HepG2 (cell line): ENCODE results near the gene NKD1. TPM values are rescaled to one million over a fixed set of nuclear protein-coding genes. Genes with fewer than 3 reads are reported as not detected.

Experiments used
- CCDC6 ChIP-seq: sonication (generic); formaldehyde crosslinking; IDR thresholded peaks from 2 replicates; pipeline ENCODE4 v1.8.1; 2022; ENCODE audit warnings: mild to moderate bottlenecking, missing genetic modification reagents, moderate library complexity
- CSRNP2 ChIP-seq: sonication (generic); formaldehyde crosslinking; conservative IDR thresholded peaks from 2 replicates; pipeline ENCODE4 v1.8.0; 2022; ENCODE audit warnings: low read depth, missing genetic modification reagents
- GABPB1 ChIP-seq: IDR thresholded peaks from 2 replicates; pipeline ENCODE4 v1.6.1; 2016; ENCODE audit warnings: mild to moderate bottlenecking, missing genetic modification reagents, moderate library complexity, missing compliant biosample characterization
- GRHL1 ChIP-seq: sonication (generic); formaldehyde crosslinking; conservative IDR thresholded peaks from 2 replicates; pipeline ENCODE4 v1.8.0; 2022; ENCODE audit warnings: missing genetic modification reagents
- HNRNPUL1 ChIP-seq: fragments of 200-400 bp; formaldehyde crosslinking; IDR thresholded peaks from 2 replicates; pipeline ENCODE4 v1.6.1; 2017; ENCODE audit warnings: low read depth, mild to moderate bottlenecking, low read length, moderate library complexity
- IRF1 ChIP-seq: sonication (generic); formaldehyde crosslinking; IDR thresholded peaks from 2 replicates; pipeline ENCODE4 v1.4.0; 2020; ENCODE audit warnings: low read depth, mild to moderate bottlenecking, missing genetic modification reagents
- JUNB ChIP-seq: sonication (generic); formaldehyde crosslinking; IDR thresholded peaks from 2 replicates; pipeline ENCODE4 v1.8.0; 2022; ENCODE audit warnings: missing genetic modification reagents, mild to moderate bottlenecking, borderline replicate concordance
- KAT7 ChIP-seq: IDR thresholded peaks from 2 replicates; pipeline ENCODE4 v1.6.1; 2018; ENCODE audit warnings: borderline replicate concordance, missing compliant biosample characterization
- MEIS2 ChIP-seq: sonication (generic); formaldehyde crosslinking; IDR thresholded peaks from 2 replicates; pipeline ENCODE4 v1.9.0; 2021; ENCODE audit warnings: mild to moderate bottlenecking, missing genetic modification reagents
- PHF20 ChIP-seq: sonication (generic); formaldehyde crosslinking; IDR thresholded peaks from 2 replicates; pipeline ENCODE4 v1.5.0; 2020; ENCODE audit warnings: mild to moderate bottlenecking, missing genetic modification reagents
- PLRG1 ChIP-seq: fragments of 450-650 bp; conservative IDR thresholded peaks from 2 replicates; pipeline ENCODE4 v1.6.1; 2016
- POLR2AphosphoS2 ChIP-seq: IDR thresholded peaks from 2 replicates; pipeline ENCODE4 v1.6.1; 2011; ENCODE audit warnings: low read depth, low read length, improper control_type of control experiment
- RBFOX2 ChIP-seq: fragments of 200-400 bp; formaldehyde crosslinking; IDR thresholded peaks from 2 replicates; pipeline ENCODE4 v1.6.1; 2017; ENCODE audit warnings: low read depth, mild to moderate bottlenecking, low read length
- SALL2 ChIP-seq: sonication (generic); formaldehyde crosslinking; IDR thresholded peaks from 2 replicates; pipeline ENCODE4 v1.8.1; 2023; ENCODE audit warnings: mild to moderate bottlenecking, missing genetic modification reagents, inconsistent platforms
- TBX2 ChIP-seq: sonication (generic); formaldehyde crosslinking; IDR thresholded peaks from 2 replicates; pipeline ENCODE4 v1.5.0; 2020; ENCODE audit warnings: missing genetic modification reagents, mild to moderate bottlenecking, borderline replicate concordance
- THAP7 ChIP-seq: sonication (generic); formaldehyde crosslinking; IDR thresholded peaks from 2 replicates; pipeline ENCODE4 v1.8.1; 2023; ENCODE audit warnings: mild to moderate bottlenecking, missing genetic modification reagents
- TRIM24 ChIP-seq: sonication (generic); formaldehyde crosslinking; IDR thresholded peaks from 2 replicates; pipeline ENCODE4 v1.8.0; 2022; ENCODE audit warnings: mild to moderate bottlenecking, missing genetic modification reagents
- XBP1 ChIP-seq: sonication (generic); formaldehyde crosslinking; IDR thresholded peaks from 2 replicates; pipeline ENCODE4 v1.5.0; 2020; ENCODE audit warnings: missing genetic modification reagents
- ZBTB39 ChIP-seq: sonication (generic); formaldehyde crosslinking; IDR thresholded peaks from 2 replicates; pipeline ENCODE4 v1.5.0; 2020; ENCODE audit warnings: missing genetic modification reagents
- ZBTB42 ChIP-seq: sonication (generic); formaldehyde crosslinking; IDR thresholded peaks from 2 replicates; pipeline ENCODE4 v1.5.0; 2020; ENCODE audit warnings: mild to moderate bottlenecking, missing genetic modification reagents
- ZNF232 ChIP-seq: sonication (generic); formaldehyde crosslinking; IDR thresholded peaks from 2 replicates; pipeline ENCODE4 v1.4.0; 2020; ENCODE audit warnings: missing genetic modification reagents, borderline replicate concordance
- ZNF331 ChIP-seq: sonication (generic); formaldehyde crosslinking; IDR thresholded peaks from 2 replicates; pipeline ENCODE4 v1.4.0; 2020; ENCODE audit warnings: missing genetic modification reagents
- polyA plus RNA-seq, 8 experiments: library from polyadenylated mRNA; depleted of rRNA in 3 of 8; stranded (reverse) in 7 of 8; unstranded in 1 of 8; fragments of >200 nt; fragmentation: Illumina TruSeq in 4 of 8; extraction: Trizol in 4 of 8; gene quantifications; 2 replicates each; pipeline versions ENCODE4 v1.2.1 to v1.2.3, GENCODE V29; 2011 to 2016; ENCODE audit warnings: low read depth in 4 of 8, missing spikeins in 1 of 8, mixed read lengths in 1 of 8; ENCODE audit not compliant: insufficient read depth in 1 of 8
- total RNA-seq, 5 experiments: library from RNA; depleted of rRNA; stranded (reverse); fragments of >200 nt; fragmentation: Illumina TruSeq; extraction: Trizol; gene quantifications; 2 replicates each; pipeline ENCODE4 v1.2.3, GENCODE V29; 2016; ENCODE audit warnings: low read depth in 1 of 5

NKD1 gene
- total and polyA plus RNA-seq, 2 of the 13 experiments (the other 11 are each of a cell fraction or from before 2014, with no cell fraction given), result 70.4 to 121 TPM

- TF ChIP-seq TRIM24 (peak; percentile 82; the same call in 1 of the 2 replicates), KAT7 (peak; percentile 72), JUNB (no peak), SALL2 (CRISPR knock-in tag) (peak; percentile 72; the same call in 1 of the 2 replicates), GRHL1 (CRISPR knock-in tag) (no peak), ZBTB42 (CRISPR knock-in tag) (no peak; the same call in 1 of the 2 replicates), CSRNP2 (CRISPR knock-in tag) (no peak), PHF20 (CRISPR knock-in tag) (no peak), RBFOX2 (peak; percentile 75), THAP7 (no peak), GABPB1 (CRISPR knock-in tag) (peak; percentile 80), MEIS2 (CRISPR knock-in tag) (peak; percentile 84), CCDC6 (CRISPR knock-in tag) (no peak; the same call in 1 of the 2 replicates), ZNF331 (CRISPR knock-in tag) (peak; percentile 91), POLR2AphosphoS2 (no peak), TBX2 (peak; percentile 96), IRF1 (CRISPR knock-in tag) (no peak), HNRNPUL1 (no peak), ZNF232 (CRISPR knock-in tag) (0 out of 2 replicates have a peak, but pooled peaks have one; percentile 13), ZBTB39 (no peak), PLRG1 (no peak), XBP1 (no peak)
Observed at GRCh38 chr16:50520451-50521245, 27.5 kb upstream of the NKD1 start (continued).
